Mucosa of rectum (tissue), 2 donors: Measurements from ENCODE around the gene AK2.
A peak's percentile ranks its signal among the peaks of the same experiment; 100 is the strongest.

Experiments
- H3K27ac ChIP-seq, 2 donors: one replicate each; pipeline ENCODE4 v1.7.0; 2013; ENCODE audit warnings: inconsistent platforms in 2 of 2, low read depth in 2 of 2, low read length in 2 of 2
- H3K27me3 ChIP-seq, 2 donors: one replicate each; pipeline ENCODE4 v1.7.0; 2013; ENCODE audit warnings: low read length in 2 of 2; ENCODE audit not compliant: control insufficient read depth in 2 of 2, insufficient read depth in 2 of 2
- H3K36me3 ChIP-seq, 2 donors: one replicate each; pipeline ENCODE4 v1.7.0; 2013; ENCODE audit warnings: low read length in 2 of 2; ENCODE audit not compliant: control insufficient read depth in 2 of 2, insufficient read depth in 2 of 2
- H3K4me1 ChIP-seq, 2 donors: one replicate each; pipeline ENCODE4 v1.7.0; 2013; ENCODE audit warnings: low read length in 2 of 2, mild to moderate bottlenecking in 1 of 2; ENCODE audit not compliant: control insufficient read depth in 2 of 2, insufficient read depth in 2 of 2
- H3K4me3 ChIP-seq, 2 donors: one replicate each; pipeline ENCODE4 v1.7.0; 2013; ENCODE audit warnings: low read length in 2 of 2
- H3K9ac ChIP-seq, 2 donors: one replicate each; pipeline ENCODE4 v1.7.0; 2013; ENCODE audit warnings: low read length in 2 of 2, low read depth in 1 of 2, mild to moderate bottlenecking in 1 of 2
- H3K9me3 ChIP-seq, 2 donors: one replicate each; pipeline ENCODE4 v1.7.0; 2013; ENCODE audit warnings: low read length in 2 of 2; ENCODE audit not compliant: control insufficient read depth in 2 of 2
- donor health status: healthy.
- donor health status: Normal muscosa, but diverticular disease.

Gene AK2

DNA sequence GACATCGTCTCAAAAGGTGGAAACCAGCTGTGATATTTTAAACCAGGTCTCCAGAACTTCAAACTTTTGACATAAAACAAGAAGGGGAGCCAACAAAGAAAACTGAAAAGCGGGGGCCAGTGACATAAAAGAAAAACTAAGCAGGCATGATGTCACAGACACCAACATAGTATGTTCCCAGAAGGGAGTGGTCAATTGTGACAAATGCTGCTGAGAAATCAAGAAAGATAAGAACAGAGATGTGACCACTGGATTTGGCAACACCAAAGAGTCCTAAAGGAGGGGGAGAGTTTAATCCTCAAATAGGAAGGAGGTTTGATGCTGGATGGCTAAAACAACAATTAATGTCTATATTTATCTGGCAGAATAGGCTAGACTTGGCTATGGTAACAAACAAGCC is 69.8 kb downstream of the AK2 start:
- H3K36me3 ChIP-seq: no peaks in the 10 kb centered on the region
- peaks cover 12 to 13% of the 10 kb centered on the region in 2 donors for H3K4me1 ChIP-seq
- H3K9me3 ChIP-seq: no peaks in the 10 kb centered on the region
- peaks cover 2 to 3% of the 10 kb centered on the region in 2 donors for H3K27me3 ChIP-seq
- H3K27ac ChIP-seq: no peak overlapping the region
- no peak overlapping the region for H3K9ac ChIP-seq
- no peak overlapping the region for H3K4me3 ChIP-seq

DNA sequence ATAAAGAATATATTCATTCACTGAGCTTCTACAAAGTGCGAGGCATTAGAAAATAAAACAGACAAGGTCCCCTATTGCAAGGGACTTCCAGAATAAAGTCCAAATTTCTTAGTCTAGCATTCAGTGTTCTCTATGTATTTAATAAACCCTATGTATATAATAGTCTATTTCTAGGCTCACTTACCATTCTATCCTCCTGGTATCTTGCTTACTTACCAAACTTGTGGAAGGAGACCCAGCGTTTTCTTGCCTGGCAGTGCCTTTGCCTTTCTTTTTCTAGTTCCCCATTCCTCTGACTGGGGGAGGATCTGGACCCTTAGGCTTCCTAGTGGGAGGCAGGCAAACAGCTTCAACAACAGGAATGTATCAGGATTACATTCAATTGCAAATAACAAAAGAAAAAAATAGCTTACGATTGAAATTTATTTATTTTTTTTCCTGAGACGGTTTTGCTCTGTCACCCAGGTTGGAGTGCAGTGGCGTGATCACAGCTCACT is 71.4 kb downstream of the AK2 start:
- Histone ChIP-seq H3K4me1 (peaks cover 13 to 14% of the 10 kb centered on the region in 2 donors), H3K27me3 (no peaks in the 10 kb centered on the region), H3K36me3 (no peaks in the 10 kb centered on the region), H3K9me3 (no peaks in the 10 kb centered on the region), H3K27ac (peak overlapping the region; percentile 95 to 96), H3K4me3 (peak overlapping the region; percentile 79 to 82), H3K9ac (no peak overlapping the region)

DNA sequence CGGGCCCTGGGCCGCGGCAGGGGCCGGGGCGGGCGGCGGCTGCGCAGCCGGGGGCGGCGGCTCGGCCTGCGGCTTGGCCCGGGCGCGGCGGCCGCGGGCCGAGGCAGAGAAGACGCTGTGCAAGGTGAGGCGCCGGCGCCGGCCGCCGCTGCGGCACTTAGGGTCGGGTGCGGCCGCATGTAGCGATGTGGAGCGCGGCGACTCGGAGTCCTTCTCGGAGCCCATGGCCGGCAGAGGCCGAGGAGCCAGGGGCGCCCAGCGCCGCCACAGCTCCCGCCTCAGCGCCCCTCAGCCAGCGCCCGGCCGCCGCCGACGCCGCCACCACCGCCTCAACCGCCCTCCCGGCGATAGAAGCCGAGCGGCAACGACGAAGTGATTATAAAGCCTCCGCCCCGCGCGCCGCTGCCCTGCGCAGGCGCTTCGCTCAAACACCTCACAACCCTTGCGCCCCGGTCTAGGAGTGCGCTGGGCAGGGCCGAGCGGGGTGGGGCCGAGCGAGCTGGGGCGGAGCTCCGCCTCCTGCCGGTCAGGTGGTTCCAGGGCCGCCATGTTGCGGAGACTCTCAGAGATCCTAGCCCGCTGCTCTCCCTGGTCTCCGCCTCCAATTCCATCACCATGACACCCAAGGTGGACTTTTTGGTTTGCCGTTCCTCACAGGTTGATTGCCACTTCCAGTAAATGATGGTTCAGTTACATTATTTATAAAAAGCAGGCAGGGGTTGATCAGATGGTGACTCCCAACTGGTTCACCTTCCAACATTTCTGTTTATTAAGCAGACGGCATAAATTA is 72.0 kb downstream of the AK2 start, which contains the start of gene RNF19B:
RNF19B (minus strand) TSS at position 349 of the 790 bp plus-strand sequence; CDS start at position 225, 124 bp downstream.
- Histone ChIP-seq H3K27me3 (no peaks in the 10 kb centered on the region), H3K36me3 (no peaks in the 10 kb centered on the region), H3K9ac (peak within 1 kb of the TSS; percentile 85 to 95), H3K27ac (peak within 1 kb of the TSS; percentile 95 to 96), H3K9me3 (no peaks in the 10 kb centered on the region), H3K4me3 (peak within 1 kb of the TSS; percentile 90 to 96), H3K4me1 (peaks cover 13 to 14% of the 10 kb centered on the region in 2 donors)

DNA sequence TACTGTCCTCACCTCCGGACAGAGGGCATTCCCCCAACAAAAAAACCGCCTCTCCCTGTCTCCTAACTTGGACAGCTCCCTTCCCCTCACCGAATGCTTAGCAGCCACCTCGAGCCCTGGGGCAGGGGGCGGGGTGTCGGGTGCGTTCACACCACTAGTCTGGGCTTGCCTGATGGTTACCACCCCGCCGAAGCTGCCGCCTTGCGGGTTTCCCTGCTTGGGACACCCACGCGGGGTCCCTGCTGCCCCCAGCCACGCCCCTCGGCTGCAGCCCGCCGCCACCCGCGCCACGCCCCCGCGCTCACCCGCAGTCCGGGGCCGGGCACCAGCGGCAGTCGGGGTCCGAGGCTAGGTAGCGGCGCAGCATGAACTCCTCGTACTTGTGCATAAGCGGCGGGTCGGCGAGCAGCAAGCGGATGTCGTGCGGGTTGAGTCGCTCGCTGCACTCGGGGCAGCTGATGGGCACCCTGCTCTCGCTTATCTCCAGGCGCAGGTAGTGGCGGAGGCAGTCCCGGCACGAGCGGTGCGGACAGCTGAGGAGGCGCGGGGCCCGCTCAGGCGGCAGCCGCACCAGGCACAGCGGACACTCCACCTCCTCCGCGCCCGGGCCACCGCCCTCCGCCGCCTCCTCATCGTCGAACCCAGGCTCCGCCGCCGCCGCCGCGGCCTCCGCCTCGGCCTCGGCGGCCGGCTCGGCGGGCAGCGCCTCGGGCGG is 72.8 kb downstream of the AK2 start:
- H3K4me1 ChIP-seq: peaks cover 13 to 14% of the 10 kb centered on the region in 2 donors
- no peaks in the 10 kb centered on the region for H3K36me3 ChIP-seq

DNA sequence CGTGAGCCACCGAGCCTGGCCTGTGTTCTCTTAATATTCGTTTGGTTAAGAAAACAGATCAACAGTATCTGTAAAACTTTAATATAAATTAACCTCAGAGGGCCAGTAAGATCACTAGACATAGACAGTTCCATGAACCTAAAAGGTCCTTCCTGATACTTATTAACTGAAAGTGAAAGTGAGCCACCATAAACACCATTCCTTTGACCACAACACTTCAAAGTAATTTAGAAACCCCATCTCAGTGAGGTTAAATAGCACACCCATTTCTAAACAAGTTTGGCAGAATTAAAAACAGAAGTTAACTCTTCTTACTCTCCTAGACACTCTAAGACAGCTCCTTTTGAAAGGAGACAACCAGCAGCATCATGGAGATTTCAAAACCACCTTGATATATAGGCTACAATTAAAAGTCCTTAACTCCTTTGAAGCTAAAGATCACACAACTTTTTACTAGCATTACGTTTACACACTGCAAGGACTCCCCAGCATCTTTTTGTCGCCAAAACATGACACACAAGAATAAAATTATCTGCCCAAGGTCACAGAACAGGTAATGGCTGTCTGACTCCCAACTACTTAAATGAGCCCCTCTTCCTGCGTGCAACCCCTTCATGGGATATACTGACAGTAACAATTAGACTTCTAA is 74.3 kb downstream of the AK2 start:
- Histone ChIP-seq H3K4me3 (peak overlapping the region; percentile 90 to 96), H3K4me1 (peaks cover 13 to 14% of the 10 kb centered on the region in 2 donors), H3K9me3 (no peaks in the 10 kb centered on the region), H3K27ac (peak overlapping the region; percentile 32 to 54), H3K27me3 (no peaks in the 10 kb centered on the region), H3K9ac (peak overlapping the region; percentile 68 to 95), H3K36me3 (no peaks in the 10 kb centered on the region)

More for the DNA sequence above, 72.8 kb downstream of the AK2 start:
- no peaks in the 10 kb centered on the region for H3K27me3 ChIP-seq
- H3K9ac ChIP-seq: peak overlapping the region; percentile 85 to 95
- H3K27ac ChIP-seq: peak overlapping the region; percentile 90 to 96
- peak overlapping the region; percentile 90 to 96 for H3K4me3 ChIP-seq
- no peaks in the 10 kb centered on the region for H3K9me3 ChIP-seq

- peaks cover 13 to 14% of the 10 kb centered on the region in 2 donors for H3K4me1 ChIP-seq
- no peak overlapping the region for H3K4me3 ChIP-seq
- peak overlapping the region in 1 of 2 donors; percentile 17 for H3K9ac ChIP-seq
- no peak overlapping the region for H3K27ac ChIP-seq
- H3K9me3 ChIP-seq: no peaks in the 10 kb centered on the region
- H3K27me3 ChIP-seq: no peaks in the 10 kb centered on the region
- no peaks in the 10 kb centered on the region for H3K36me3 ChIP-seq
Observed at GRCh38 chr1:32960819-32961355, 75.8 kb downstream of the AK2 start.

GRCh38 chr1:32960342-32960741 is 76.3 kb downstream of the AK2 start:
- no peaks in the 10 kb centered on the region for H3K9me3 ChIP-seq
- H3K36me3 ChIP-seq: no peaks in the 10 kb centered on the region
- peaks cover 13 to 14% of the 10 kb centered on the region in 2 donors for H3K4me1 ChIP-seq
- H3K27me3 ChIP-seq: no peaks in the 10 kb centered on the region
- H3K9ac ChIP-seq: no peak overlapping the region
- no peak overlapping the region for H3K4me3 ChIP-seq
- H3K27ac ChIP-seq: no peak overlapping the region

- H3K4me3 ChIP-seq: no peak overlapping the region
- peaks cover 13 to 20% of the 10 kb centered on the region in 2 donors for H3K4me1 ChIP-seq
- H3K27me3 ChIP-seq: no peaks in the 10 kb centered on the region
- no peaks in the 10 kb centered on the region for H3K9me3 ChIP-seq
- no peak overlapping the region for H3K9ac ChIP-seq
- no peak overlapping the region for H3K27ac ChIP-seq
- H3K36me3 ChIP-seq: no peaks in the 10 kb centered on the region
Observed at GRCh38 chr1:32958827-32959226, 77.9 kb downstream of the AK2 start.
